ENCODE measurements around the gene RHEBL1. TPM values are rescaled to one million over a fixed set of nuclear protein-coding genes. Genes with fewer than 3 reads are reported as not detected.

The RHEBL1 gene
- total RNA-seq, 4 donors from 2014 or later: not detected

GRCh38 chr12:49019120-49019430 is 50.7 kb downstream of the RHEBL1 start:
- no peaks in the 10 kb centered on the region for H3K27me3 ChIP-seq
- peaks cover 8 to 22% (median 12%) of the 10 kb centered on the region in 4 donors for H3K4me1 ChIP-seq
- peak overlapping the region; percentile 54 to 99 (median 86) for H3K4me3 ChIP-seq
- DNase-seq: no peak
- peak overlapping the region; percentile 86 to 99 (median 97) for H3K27ac ChIP-seq
- TF ChIP-seq EP300 (IDR thresholded peaks at IDR 0.05; ENCODE audit: low read depth) (no peak), CTCF (IDR thresholded peaks at IDR 0.05) (no peak)
- peaks cover 0 to 6% (median 0%) of the 10 kb centered on the region in 4 donors for H3K36me3 ChIP-seq
- WGBS, 2 donors (ENCODE audit: low coverage in 1 of 2): 0 to 4% methylated on average over 7 to 8 of the region's 8 CpGs
- no peaks in the 10 kb centered on the region for H3K9me3 ChIP-seq
- intact Hi-C loops (cut with DNase I; ENCODE audit: low total_unique reads) (no loop called here), in situ Hi-C loops (cut with MboI; ENCODE audit: low pct_ligation_motif_present in 1 of 4, low pct_unique_long_range_greater_than_20kb in 1 of 4, low sequenced_read_pairs in 3 of 4) (no loop called here)

GRCh38 chr12:49018261-49019119 is 51.3 kb downstream of the RHEBL1 start, which contains the start of gene PRKAG1:
PRKAG1 (minus strand) TSS chr12:49018776; CDS start chr12:49018740, 36 bp downstream.
- DNase-seq: peak; percentile 96
- Histone ChIP-seq H3K27ac (peak within 1 kb of the TSS; percentile 86 to 99 (median 97)), H3K27me3 (no peaks in the 10 kb centered on the region), H3K36me3 (peaks cover 0 to 5% (median 0%) of the 10 kb centered on the region in 4 donors), H3K9me3 (no peaks in the 10 kb centered on the region), H3K4me1 (peaks cover 8 to 22% (median 12%) of the 10 kb centered on the region in 4 donors), H3K4me3 (peak within 1 kb of the TSS; percentile 54 to 99 (median 86))
- 0% methylated on average over 3 to 58 of the region's 59 CpGs for WGBS, 2 donors (ENCODE audit: low coverage in 1 of 2)
- intact Hi-C loops (cut with DNase I; ENCODE audit: low total_unique reads) (no loop called here), in situ Hi-C loops (cut with MboI; ENCODE audit: low pct_ligation_motif_present in 1 of 4, low pct_unique_long_range_greater_than_20kb in 1 of 4, low sequenced_read_pairs in 3 of 4) (no loop called here)
- TF ChIP-seq POLR2A (IDR thresholded peaks at IDR 0.05) (peak; percentile 95), POLR2AphosphoS5 (IDR thresholded peaks at IDR 0.05) (peak; percentile 97 to 99 (median 98)), CTCF (IDR thresholded peaks at IDR 0.05) (peak in 3 of 5 experiments; percentile 33 to 55 (median 45)), EP300 (IDR thresholded peaks at IDR 0.05; ENCODE audit: low read depth) (peak; percentile 33)

GRCh38 chr12:49017891-49018260 is 51.9 kb downstream of the RHEBL1 start:
- peak overlapping the region; percentile 86 to 99 (median 97) for H3K27ac ChIP-seq
- peaks cover 0 to 4% (median 1%) of the 10 kb centered on the region in 4 donors for H3K36me3 ChIP-seq
- no peaks in the 10 kb centered on the region for H3K9me3 ChIP-seq
- peaks cover 8 to 22% (median 12%) of the 10 kb centered on the region in 4 donors for H3K4me1 ChIP-seq
- DNase-seq: no peak
- intact Hi-C loops (cut with DNase I; ENCODE audit: low total_unique reads) (no loop called here), in situ Hi-C loops (cut with MboI; ENCODE audit: low pct_ligation_motif_present in 1 of 4, low pct_unique_long_range_greater_than_20kb in 1 of 4, low sequenced_read_pairs in 3 of 4) (no loop called here)
- no peaks in the 10 kb centered on the region for H3K27me3 ChIP-seq
- WGBS, 2 donors (ENCODE audit: low coverage in 1 of 2): 0 to 1% methylated on average over 2 to 8 of the region's 8 CpGs
- peak overlapping the region; percentile 54 to 99 (median 86) for H3K4me3 ChIP-seq
- no peak for TF ChIP-seq CTCF (IDR thresholded peaks at IDR 0.05)
- no peak for TF ChIP-seq EP300 (IDR thresholded peaks at IDR 0.05; ENCODE audit: low read depth)
- no peak for TF ChIP-seq POLR2AphosphoS5 (IDR thresholded peaks at IDR 0.05)
- no peak for TF ChIP-seq POLR2A (IDR thresholded peaks at IDR 0.05)

GRCh38 chr12:49015196-49015595 is 54.6 kb downstream of the RHEBL1 start:
- DNase-seq: no peak
- Histone ChIP-seq H3K4me1 (peaks cover 8 to 22% (median 12%) of the 10 kb centered on the region in 4 donors), H3K27me3 (no peaks in the 10 kb centered on the region), H3K4me3 (no peak overlapping the region), H3K9me3 (no peaks in the 10 kb centered on the region), H3K27ac (no peak overlapping the region), H3K36me3 (peaks cover 0 to 23% (median 11%) of the 10 kb centered on the region in 4 donors)
- intact Hi-C loops (cut with DNase I; ENCODE audit: low total_unique reads) (no loop called here), in situ Hi-C loops (cut with MboI; ENCODE audit: low pct_ligation_motif_present in 1 of 4, low pct_unique_long_range_greater_than_20kb in 1 of 4, low sequenced_read_pairs in 3 of 4) (no loop called here)
- 96 to 100% methylated on average over 1 of the region's 1 CpG for WGBS, 2 donors (ENCODE audit: low coverage in 1 of 2)
- TF ChIP-seq CTCF (IDR thresholded peaks at IDR 0.05): no peak
- TF ChIP-seq EP300 (IDR thresholded peaks at IDR 0.05; ENCODE audit: low read depth): no peak
- TF ChIP-seq POLR2A (IDR thresholded peaks at IDR 0.05): no peak
- no peak for TF ChIP-seq POLR2AphosphoS5 (IDR thresholded peaks at IDR 0.05)

Other genes starting within 250 kb of the RHEBL1 start
- gene DDX23, start 217.8 kb downstream of the RHEBL1 start, total RNA-seq: 100 to 1,000 TPM in 1 of 4 donors, 10 to 100 TPM in 3; 82.9 to 143 (median 83.9) TPM
- gene RND1, start 204.1 kb downstream of the RHEBL1 start, total RNA-seq: 10 to 100 TPM in 1 of 4 donors, 1 to 10 TPM in 2, not detected in 1; 1.1 to 19.1 (median 3.3) TPM
- 10 to 100 TPM; 12.1 to 35.9 (median 20.9) TPM for gene FKBP11, start 144.5 kb downstream of the RHEBL1 start, total RNA-seq
- 100 to 1,000 TPM in 2 of 4 donors, 10 to 100 TPM in 2; 30.8 to 117 (median 99.8) TPM for gene ARF3, start 112.5 kb downstream of the RHEBL1 start, total RNA-seq
- gene WNT10B, start 98.2 kb downstream of the RHEBL1 start, total RNA-seq: 1 to 10 TPM in 1 of 4 donors, under 1 TPM in 1, not detected in 2; 0.41 to 1.4 TPM
- not detected for gene WNT1, start 91.7 kb downstream of the RHEBL1 start, total RNA-seq
- gene DDN, start 70.6 kb downstream of the RHEBL1 start, total RNA-seq: under 1 TPM in 2 of 4 donors, not detected in 2; 0.27 to 0.32 TPM
- 10 to 100 TPM; 21.7 to 44.0 (median 42.3) TPM for gene PRKAG1, start 51.2 kb downstream of the RHEBL1 start, total RNA-seq
- gene KMT2D, start 9.2 kb downstream of the RHEBL1 start, total RNA-seq: 100 to 1,000 TPM in 1 of 4 donors, 10 to 100 TPM in 3; 50.0 to 351 (median 78.0) TPM
- gene DHH, start 24.8 kb upstream of the RHEBL1 start, total RNA-seq: under 1 TPM in 2 of 4 donors, not detected in 2; 0.27 to 0.32 TPM
- gene LMBR1L, start 40.9 kb upstream of the RHEBL1 start, total RNA-seq: 100 to 1,000 TPM in 1 of 4 donors, 10 to 100 TPM in 3; 72.6 to 125 (median 82.1) TPM
- gene TUBA1B, start 61.4 kb upstream of the RHEBL1 start, total RNA-seq: 100 to 1,000 TPM; 219 to 390 (median 319) TPM
- gene TUBA1A, start 119.1 kb upstream of the RHEBL1 start, total RNA-seq: 100 to 1,000 TPM in 2 of 4 donors, 10 to 100 TPM in 2; 77.1 to 201 (median 92.6) TPM
- 100 to 1,000 TPM; 207 to 331 (median 263) TPM for gene TUBA1C, start 195.1 kb upstream of the RHEBL1 start, total RNA-seq
- 10 to 100 TPM in 2 of 4 donors, 1 to 10 TPM in 2; 7.9 to 18.7 (median 10.5) TPM for gene PRPH, start 225.2 kb upstream of the RHEBL1 start, total RNA-seq

Data from transverse colon (tissue), 4 donors.